GM18502 (cell line): ENCODE results near the gene CDKL4.
A peak's percentile ranks its signal among the peaks of the same experiment; 100 is the strongest.
"Not testable (repeated sequence)": the region's sequence is repeated elsewhere in the genome, so short reads cannot be mapped to it uniquely, and the experiment has no call there.

Source experiments
- ATAC-seq: cut with Tn5 transposase; IDR thresholded peaks from one replicate; pipeline ENCODE4 v1.9.1; 2021; ENCODE audit warnings: mild to moderate bottlenecking; ENCODE audit not compliant: unreplicated experiment, poor library complexity

Gene CDKL4

GRCh38 chr2:39234754-39235153 is 9.0 kb downstream of the CDKL4 start:
- ATAC-seq, result no peak

- no peak for ATAC-seq
Observed at GRCh38 chr2:39232141-39232540, 11.6 kb downstream of the CDKL4 start.

GRCh38 chr2:39228413-39229209 is 15.2 kb downstream of the CDKL4 start:
- ATAC-seq, result peak; percentile 32

- ATAC-seq, result peak; percentile 82
Observed at GRCh38 chr2:39227628-39228412, 15.9 kb downstream of the CDKL4 start.

- no peak for ATAC-seq
Observed at GRCh38 chr2:39225567-39225966, 18.2 kb downstream of the CDKL4 start.

GRCh38 chr2:39223909-39224308 is 19.9 kb downstream of the CDKL4 start:
- ATAC-seq, result no peak

GRCh38 chr2:39221459-39221858 is 22.3 kb downstream of the CDKL4 start:
- no peak for ATAC-seq

- no peak for ATAC-seq
Observed at GRCh38 chr2:39220136-39220535, 23.6 kb downstream of the CDKL4 start.

GRCh38 chr2:39218391-39218790 is 25.4 kb downstream of the CDKL4 start:
- no peak for ATAC-seq

GRCh38 chr2:39217192-39217550 is 26.6 kb downstream of the CDKL4 start:
- ATAC-seq, result peak; percentile 77

- ATAC-seq, result peak; percentile 93
Observed at GRCh38 chr2:39216346-39217191, 27.2 kb downstream of the CDKL4 start.

GRCh38 chr2:39215545-39215944 is 28.2 kb downstream of the CDKL4 start:
- no peak for ATAC-seq

- no peak for ATAC-seq
Observed at GRCh38 chr2:39213015-39213414, 30.8 kb downstream of the CDKL4 start.

- no peak for ATAC-seq
Observed at GRCh38 chr2:39210846-39211245, 32.9 kb downstream of the CDKL4 start.

GRCh38 chr2:39203382-39203781 is 40.4 kb downstream of the CDKL4 start:
- no peak for ATAC-seq

- no peak for ATAC-seq
Observed at GRCh38 chr2:39202639-39203369, 41.0 kb downstream of the CDKL4 start.

GRCh38 chr2:39197003-39197402 is 46.8 kb downstream of the CDKL4 start:
- ATAC-seq, result not testable (repeated sequence)

GRCh38 chr2:39194686-39195085 is 49.1 kb downstream of the CDKL4 start:
- ATAC-seq, result no peak

- no peak for ATAC-seq
Observed at GRCh38 chr2:39188960-39189494, 54.7 kb downstream of the CDKL4 start.

GRCh38 chr2:39183673-39184072 is 60.1 kb downstream of the CDKL4 start:
- ATAC-seq, result no peak
